GM23338 (cell line): ENCODE measurements around the gene CRB2. TPM values are rescaled to one million over a fixed set of nuclear protein-coding genes. Genes with fewer than 3 reads are reported as not detected.

Experiments
- ATAC-seq: fragments of 200-7000 bp; cut with Tn5 transposase; 3 replicates; pipeline ENCODE4 v1.9.1; 2020
- DNase-seq: peaks from one replicate; pipeline ENCODE4 v3.0.0-alpha.2; 2015; ENCODE audit warnings: low spot score
- H2AFZ ChIP-seq: fragments of 200-600 bp; sonication (generic); 2 replicates; pipeline ENCODE4 v1.8.0; 2016; ENCODE audit warnings: antibody characterized with exemption, mild to moderate bottlenecking, moderate library complexity
- H3F3A ChIP-seq: fragments of 200-600 bp; sonication (generic); replicated peaks from 2 replicates; pipeline ENCODE4 v1.8.0; 2017; ENCODE audit warnings: antibody characterized with exemption, mixed run types, low read depth
- H3K27ac ChIP-seq: fragments of 200-600 bp; sonication (generic); 2 replicates; pipeline ENCODE4 v1.6.1; 2016; ENCODE audit warnings: low read depth
- H3K27me3 ChIP-seq: fragments of 200-600 bp; sonication (generic); 2 replicates; pipeline ENCODE4 v1.8.0; 2016; ENCODE audit warnings: mild to moderate bottlenecking, mixed run types, moderate library complexity; ENCODE audit not compliant: insufficient read depth
- H3K36me3 ChIP-seq: fragments of 200-600 bp; sonication (generic); 2 replicates; pipeline ENCODE4 v1.8.0; 2016; ENCODE audit warnings: mild to moderate bottlenecking; ENCODE audit not compliant: insufficient read depth
- H3K4me1 ChIP-seq: fragments of 200-600 bp; sonication (generic); 2 replicates; pipeline ENCODE4 v1.8.0; 2016; ENCODE audit warnings: mild to moderate bottlenecking, moderate library complexity; ENCODE audit not compliant: insufficient read depth
- H3K4me2 ChIP-seq: fragments of 200-600 bp; sonication (generic); 2 replicates; pipeline ENCODE4 v1.7.1; 2017; ENCODE audit warnings: mixed run types
- H3K4me3 ChIP-seq: fragments of 200-600 bp; sonication (generic); 2 replicates; pipeline ENCODE4 v1.6.1; 2016; ENCODE audit warnings: mixed run types
- H3K79me2 ChIP-seq: fragments of 200-600 bp; sonication (generic); replicated peaks from 2 replicates; pipeline ENCODE4 v1.8.0; 2017; ENCODE audit warnings: mild to moderate bottlenecking; ENCODE audit not compliant: insufficient read depth
- H3K9me2 ChIP-seq: fragments of 200-600 bp; sonication (generic); 2 replicates; pipeline ENCODE4 v1.8.0; 2017; ENCODE audit not compliant: insufficient read depth
- H4K20me1 ChIP-seq: fragments of 200-600 bp; sonication (generic); replicated peaks from 2 replicates; pipeline ENCODE4 v1.8.0; 2017; ENCODE audit warnings: mild to moderate bottlenecking; ENCODE audit not compliant: insufficient read depth
- H3K27ac Mint-ChIP-seq: 2 replicates; pipeline ENCODE4 v1.8.0; 2020; ENCODE audit warnings: inconsistent platforms, mild to moderate bottlenecking, moderate library complexity, mixed read lengths
- H3K27me3 Mint-ChIP-seq: 3 replicates; pipeline ENCODE4 v1.8.0; 2022; ENCODE audit warnings: low read depth, mild to moderate bottlenecking, moderate library complexity, mixed read lengths, inconsistent platforms; ENCODE audit not compliant: insufficient read depth, poor library complexity
- H3K36me3 Mint-ChIP-seq: 3 replicates; pipeline ENCODE4 v1.8.0; 2021; ENCODE audit warnings: low read depth, mild to moderate bottlenecking, inconsistent platforms, moderate library complexity, mixed read lengths
- H3K4me1 Mint-ChIP-seq: 3 replicates; pipeline ENCODE4 v1.8.0; 2020; ENCODE audit warnings: mild to moderate bottlenecking, inconsistent platforms, mixed read lengths
- H3K4me3 Mint-ChIP-seq: 3 replicates; pipeline ENCODE4 v1.8.0; 2021; ENCODE audit warnings: moderate library complexity, mild to moderate bottlenecking, inconsistent platforms, mixed read lengths
- H3K9me3 Mint-ChIP-seq: 3 replicates; pipeline ENCODE4 v1.8.0; 2020; ENCODE audit warnings: moderate library complexity, mild to moderate bottlenecking, inconsistent platforms, mixed read lengths
- CREB1 ChIP-seq: fragments of 250-450 bp; sonication (Bioruptor Pico); IDR thresholded peaks from 2 replicates; pipeline ENCODE4 v1.5.0; 2020; ENCODE audit warnings: low read depth, mild to moderate bottlenecking, moderate library complexity
- EZH2 ChIP-seq: fragments of 200-600 bp; sonication (generic); IDR thresholded peaks from one replicate; pipeline ENCODE4 v1.8.0; 2017; ENCODE audit warnings: antibody characterized with exemption, mild to moderate bottlenecking, low read depth; ENCODE audit not compliant: unreplicated experiment
- EZH2phosphoT487 ChIP-seq: fragments of 200-600 bp; sonication (generic); IDR thresholded peaks from one replicate; pipeline ENCODE4 v1.8.1; 2018; ENCODE audit warnings: antibody characterized with exemption; ENCODE audit not compliant: unreplicated experiment
- JUNB ChIP-seq: IDR thresholded peaks from one replicate; pipeline ENCODE4 v1.6.1; 2016; ENCODE audit warnings: antibody characterized with exemption; ENCODE audit not compliant: unreplicated experiment
- NANOG ChIP-seq: IDR thresholded peaks from 2 replicates; pipeline ENCODE4 v1.6.1; 2016; ENCODE audit warnings: antibody characterized with exemption, borderline replicate concordance
- POLR2AphosphoS5 ChIP-seq: IDR thresholded peaks from 2 replicates; pipeline ENCODE4 v1.6.1; 2016; ENCODE audit warnings: antibody characterized with exemption, low read depth
- REST ChIP-seq: IDR thresholded peaks from one replicate; pipeline ENCODE4 v1.6.1; 2018; ENCODE audit warnings: antibody characterized with exemption; ENCODE audit not compliant: unreplicated experiment
- STAT1 ChIP-seq: IDR thresholded peaks from one replicate; pipeline ENCODE4 v1.6.1; 2016; ENCODE audit warnings: antibody characterized with exemption; ENCODE audit not compliant: unreplicated experiment
- ZNF114 ChIP-seq: fragments of 250-450 bp; sonication (Bioruptor Pico); IDR thresholded peaks from 2 replicates; pipeline ENCODE4 v1.5.0; 2020; ENCODE audit warnings: mild to moderate bottlenecking, moderate library complexity
- ZNF331 ChIP-seq: fragments of 250-450 bp; sonication (Bioruptor Pico); IDR thresholded peaks from 2 replicates; pipeline ENCODE4 v1.5.0; 2020; ENCODE audit warnings: low read depth, mild to moderate bottlenecking, moderate library complexity
- ZNF462 ChIP-seq: fragments of 250-450 bp; sonication (Bioruptor Pico); IDR thresholded peaks from 2 replicates; pipeline ENCODE4 v1.5.0; 2020; ENCODE audit warnings: mild to moderate bottlenecking, moderate library complexity
- polyA plus RNA-seq: library from polyadenylated mRNA; unstranded; fragments of >200 nt; fragmentation: Nextera tagmentation; extraction: Ambion mirVana; gene quantifications from 2 replicates; pipeline ENCODE4 v1.2.1, GENCODE V29; 2016
- total RNA-seq: library from RNA; depleted of rRNA; stranded (reverse); fragments of >200 nt; shearing (Covaris generic); gene quantifications from 2 replicates; pipeline ENCODE4 v1.2.3, GENCODE V29; 2014
- TF ChIP-seq, protein P1 (sequence below), 2 experiments: fragments of 200-600 bp in 1 of 2; sonication (generic) in 1 of 2; conservative IDR thresholded peaks; 2 replicates each; pipeline versions ENCODE4 v1.5.1 to v1.6.1; 2016 to 2017; ENCODE audit warnings: antibody characterized with exemption in 2 of 2, low read depth in 2 of 2, mild to moderate bottlenecking in 2 of 2, moderate library complexity in 1 of 2
- TF ChIP-seq, protein P2 (sequence below): IDR thresholded peaks from 2 replicates; pipeline ENCODE4 v1.6.1; 2016; ENCODE audit warnings: antibody characterized with exemption

The CRB2 gene
- total and polyA plus RNA-seq, 2 experiments from 2014 or later, result 0.34 to 10.2 TPM

DNA sequence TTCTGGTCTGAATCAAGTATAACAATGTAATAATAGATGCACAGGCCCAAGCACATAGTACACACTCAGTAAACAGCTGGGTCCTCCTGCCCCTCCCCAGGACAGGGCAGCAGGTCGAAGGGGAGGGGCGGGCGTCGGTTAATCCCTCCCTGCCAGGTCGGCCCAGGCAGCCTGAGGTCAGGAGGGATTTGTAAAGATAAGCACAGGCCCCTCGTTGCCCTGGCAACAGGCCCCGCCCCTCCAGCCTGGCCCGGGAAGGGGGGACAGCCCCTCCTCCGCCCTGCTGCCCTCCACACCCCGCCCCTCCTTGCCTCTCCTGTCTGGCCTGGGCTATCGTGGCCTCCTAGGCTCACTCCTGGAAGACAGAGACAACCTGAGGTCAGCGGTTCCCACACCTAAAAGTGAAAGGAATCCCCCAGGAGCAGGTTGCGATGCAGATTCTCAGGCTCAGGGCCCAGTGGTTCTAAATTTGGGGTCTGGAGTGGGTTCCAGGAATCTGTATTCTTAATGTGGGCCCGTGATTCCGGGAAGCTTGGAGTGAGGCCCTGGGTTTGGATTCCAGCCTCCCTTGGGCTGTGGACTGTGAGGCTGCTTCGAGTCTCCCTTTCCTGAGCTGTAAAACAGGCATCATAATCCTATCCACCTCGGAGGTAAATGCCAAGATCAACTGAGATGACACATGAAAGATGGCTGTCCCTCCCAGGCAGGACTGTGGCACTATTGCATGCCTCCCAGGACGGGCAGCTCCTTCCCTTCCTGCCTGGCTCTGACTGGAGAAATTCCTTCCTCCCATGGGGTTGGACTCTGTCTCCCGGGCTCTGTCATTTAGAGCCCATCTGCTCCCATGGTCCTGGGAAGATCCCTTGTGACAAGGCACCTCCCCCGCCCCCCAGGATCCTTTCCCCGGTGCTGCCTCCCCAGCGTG, 4.4 kb downstream of the CRB2 start:
- Mint-ChIP-seq H3K27me3 (peaks cover 28% of the 10 kb centered on the region), H3K4me1 (peaks cover 65% of the 10 kb centered on the region), H3K27ac (peak overlapping the region; percentile 80; the same call in 1 of the 2 replicates), H3K9me3 (no peaks in the 10 kb centered on the region; the same call in 2 of the 3 replicates), H3K4me3 (peak overlapping the region; percentile 11; the same call in 1 of the 3 replicates), H3K36me3 (no peaks in the 10 kb centered on the region)
- no peaks in the 10 kb centered on the region for H3K79me2 ChIP-seq
- H3F3A ChIP-seq, result 0 out of 2 replicates have a peak, but pooled peaks cover 7% of the 10 kb centered on the region
- peak overlapping the region; percentile 66; the same call in 1 of the 2 replicates for H3K4me2 ChIP-seq
- DNase-seq, result peak; percentile 97
- TF ChIP-seq STAT1 (no peak), CREB1 (CRISPR knock-in tag) (no peak), ZNF114 (CRISPR knock-in tag) (no peak), ZNF331 (CRISPR knock-in tag) (no peak), JUNB (no peak), POLR2AphosphoS5 (no peak), REST (no peak), EZH2phosphoT487 (no peak), EZH2 (no peak), ZNF462 (CRISPR knock-in tag) (no peak), NANOG (no peak)
- TF ChIP-seq, protein P1, sequence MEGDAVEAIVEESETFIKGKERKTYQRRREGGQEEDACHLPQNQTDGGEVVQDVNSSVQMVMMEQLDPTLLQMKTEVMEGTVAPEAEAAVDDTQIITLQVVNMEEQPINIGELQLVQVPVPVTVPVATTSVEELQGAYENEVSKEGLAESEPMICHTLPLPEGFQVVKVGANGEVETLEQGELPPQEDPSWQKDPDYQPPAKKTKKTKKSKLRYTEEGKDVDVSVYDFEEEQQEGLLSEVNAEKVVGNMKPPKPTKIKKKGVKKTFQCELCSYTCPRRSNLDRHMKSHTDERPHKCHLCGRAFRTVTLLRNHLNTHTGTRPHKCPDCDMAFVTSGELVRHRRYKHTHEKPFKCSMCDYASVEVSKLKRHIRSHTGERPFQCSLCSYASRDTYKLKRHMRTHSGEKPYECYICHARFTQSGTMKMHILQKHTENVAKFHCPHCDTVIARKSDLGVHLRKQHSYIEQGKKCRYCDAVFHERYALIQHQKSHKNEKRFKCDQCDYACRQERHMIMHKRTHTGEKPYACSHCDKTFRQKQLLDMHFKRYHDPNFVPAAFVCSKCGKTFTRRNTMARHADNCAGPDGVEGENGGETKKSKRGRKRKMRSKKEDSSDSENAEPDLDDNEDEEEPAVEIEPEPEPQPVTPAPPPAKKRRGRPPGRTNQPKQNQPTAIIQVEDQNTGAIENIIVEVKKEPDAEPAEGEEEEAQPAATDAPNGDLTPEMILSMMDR (conservative IDR thresholded peaks at IDR 0.05; ENCODE audit: low read depth in 2 of 2), result no peak
- TF ChIP-seq, protein P2, sequence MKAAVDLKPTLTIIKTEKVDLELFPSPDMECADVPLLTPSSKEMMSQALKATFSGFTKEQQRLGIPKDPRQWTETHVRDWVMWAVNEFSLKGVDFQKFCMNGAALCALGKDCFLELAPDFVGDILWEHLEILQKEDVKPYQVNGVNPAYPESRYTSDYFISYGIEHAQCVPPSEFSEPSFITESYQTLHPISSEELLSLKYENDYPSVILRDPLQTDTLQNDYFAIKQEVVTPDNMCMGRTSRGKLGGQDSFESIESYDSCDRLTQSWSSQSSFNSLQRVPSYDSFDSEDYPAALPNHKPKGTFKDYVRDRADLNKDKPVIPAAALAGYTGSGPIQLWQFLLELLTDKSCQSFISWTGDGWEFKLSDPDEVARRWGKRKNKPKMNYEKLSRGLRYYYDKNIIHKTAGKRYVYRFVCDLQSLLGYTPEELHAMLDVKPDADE, result no peak
- no peaks in the 10 kb centered on the region for H3K27me3 ChIP-seq
- H3K36me3 ChIP-seq, result no peaks in the 10 kb centered on the region
- peak; percentile 48 for ATAC-seq
- H3K9me2 ChIP-seq, result no peaks in the 10 kb centered on the region
- no peak overlapping the region for H3K4me3 ChIP-seq
- peak overlapping the region; percentile 95 for H2AFZ ChIP-seq
- H3K27ac ChIP-seq, result no peak overlapping the region
- peaks cover 52% of the 10 kb centered on the region for H3K4me1 ChIP-seq
- H4K20me1 ChIP-seq, result no peaks in the 10 kb centered on the region
